ENCODE results near the gene WDR49.

The WDR49 gene

GRCh38 chr3:167473863-167474262 is 179.9 kb downstream of the WDR49 start, which contains the start of gene SERPINI2:
TSS of gene SERPINI2 (minus strand) at chr3:167474042. CDS start at chr3:167471834, 2,208 bp downstream.
- TF ChIP-seq ZNF555 (tag by site-specific recombination; conservative IDR thresholded peaks at IDR 0.05) (no peak), ZNF768 (tag by site-specific recombination; IDR thresholded peaks at IDR 0.05) (no peak), TRIM28 (IDR thresholded peaks at IDR 0.05; ENCODE audit: borderline replicate concordance, low read length) (no peak), ZNF585B (tag by site-specific recombination; IDR thresholded peaks at IDR 0.05) (no peak), ZNF513 (tag by site-specific recombination; IDR thresholded peaks at IDR 0.05) (no peak), ZBTB10 (tag by site-specific recombination; IDR thresholded peaks at IDR 0.05) (no peak), ZNF121 (tag by site-specific recombination; IDR thresholded peaks at IDR 0.05) (no peak), FEZF1 (tag by site-specific recombination; IDR thresholded peaks at IDR 0.05) (no peak), ZNF701 (tag by site-specific recombination; IDR thresholded peaks at IDR 0.05) (no peak), HIC1 (tag by site-specific recombination; IDR thresholded peaks at IDR 0.05) (no peak), ZNF324 (tag by site-specific recombination; IDR thresholded peaks at IDR 0.05) (no peak), ZNF146 (tag by site-specific recombination; IDR thresholded peaks at IDR 0.05) (no peak), MZF1 (tag by site-specific recombination; IDR thresholded peaks at IDR 0.05; ENCODE audit: borderline replicate concordance) (no peak), ZNF48 (tag by site-specific recombination; IDR thresholded peaks at IDR 0.05) (no peak), ZNF221 (tag by site-specific recombination; IDR thresholded peaks at IDR 0.05; ENCODE audit: borderline replicate concordance) (no peak), ZNF311 (tag by site-specific recombination; IDR thresholded peaks at IDR 0.05; ENCODE audit: borderline replicate concordance) (no peak)

GRCh38 chr3:167469381-167469780 is 184.4 kb downstream of the WDR49 start:
- no peaks in the 10 kb centered on the region for H3K4me1 ChIP-seq (ENCODE audit: control insufficient read depth, insufficient read depth, low read length)
- no peak overlapping the region for H3K27ac ChIP-seq (ENCODE audit: extremely low read depth, low read depth, low read length)
- no peaks in the 10 kb centered on the region for H3K36me3 ChIP-seq (ENCODE audit: control insufficient read depth in 2 of 2, insufficient read depth in 1 of 2, low read length in 2 of 2)
- no peak overlapping the region for H3K4me3 ChIP-seq (ENCODE audit: low read depth, low read length)
- ChIA-PET POLR2A (no interaction called here), CTCF (no interaction called here)
- TF ChIP-seq ZNF654 (tag by site-specific recombination; IDR thresholded peaks at IDR 0.05; ENCODE audit: low read depth) (no peak), ZNF433 (tag by site-specific recombination; IDR thresholded peaks at IDR 0.05; ENCODE audit: low read depth) (no peak), ZBTB1 (tag by site-specific recombination; IDR thresholded peaks at IDR 0.05) (no peak), TSHZ1 (tag by site-specific recombination; IDR thresholded peaks at IDR 0.05; ENCODE audit: borderline replicate concordance) (no peak), ZNF302 (tag by site-specific recombination; IDR thresholded peaks at IDR 0.05; ENCODE audit: low read depth) (no peak), ZNF274 (IDR thresholded peaks at IDR 0.05; ENCODE audit: low read length) (no peak), ZNF274 (tag by site-specific recombination; IDR thresholded peaks at IDR 0.05; ENCODE audit: borderline replicate concordance) (no peak)
- H3K9me3 ChIP-seq (ENCODE audit: control insufficient read depth, insufficient read depth, low read depth, low read length): no peaks in the 10 kb centered on the region

More at GRCh38 chr3:167473863-167474262, 179.9 kb downstream of the WDR49 start, which contains the start of gene SERPINI2:
- ChIA-PET POLR2A (no interaction called here), CTCF (interaction anchor here (1.2 kb wide), 1 partner anchor 19 kb away, joined by 3 read pairs; no protein-coding TSS in a partner anchor)
- no peak within 1 kb of the TSS for H3K4me3 ChIP-seq (ENCODE audit: low read depth, low read length)
- no peak within 1 kb of the TSS for H3K27ac ChIP-seq (ENCODE audit: extremely low read depth, low read depth, low read length)
- H3K9me3 ChIP-seq (ENCODE audit: control insufficient read depth, insufficient read depth, low read depth, low read length): no peaks in the 10 kb centered on the region
- no peaks in the 10 kb centered on the region for H3K36me3 ChIP-seq (ENCODE audit: control insufficient read depth in 2 of 2, insufficient read depth in 1 of 2, low read length in 2 of 2)
- no peaks in the 10 kb centered on the region for H3K4me1 ChIP-seq (ENCODE audit: control insufficient read depth, insufficient read depth, low read length)

Measured in HEK293 (cell line).